OCI-LY1 (cell line): ENCODE data around the gene BCAR3.

ENCODE experiments used
- EZH2 ChIP-seq: fragments of 200-600 bp; sonication (generic), shearing (Covaris generic); IDR thresholded peaks from 2 replicates; pipeline ENCODE4 v1.8.0; 2017; ENCODE audit warnings: borderline replicate concordance, mixed run types, mild to moderate bottlenecking, antibody characterized with exemption, low read length, moderate library complexity, mixed read lengths
- TF ChIP-seq, protein P1 (sequence below): fragments of 200-600 bp; sonication (generic), shearing (Covaris generic); IDR thresholded peaks from 2 replicates; pipeline ENCODE4 v1.5.1; 2017; ENCODE audit warnings: mild to moderate bottlenecking, antibody characterized with exemption, low read length, moderate library complexity, mixed read lengths

DNA sequence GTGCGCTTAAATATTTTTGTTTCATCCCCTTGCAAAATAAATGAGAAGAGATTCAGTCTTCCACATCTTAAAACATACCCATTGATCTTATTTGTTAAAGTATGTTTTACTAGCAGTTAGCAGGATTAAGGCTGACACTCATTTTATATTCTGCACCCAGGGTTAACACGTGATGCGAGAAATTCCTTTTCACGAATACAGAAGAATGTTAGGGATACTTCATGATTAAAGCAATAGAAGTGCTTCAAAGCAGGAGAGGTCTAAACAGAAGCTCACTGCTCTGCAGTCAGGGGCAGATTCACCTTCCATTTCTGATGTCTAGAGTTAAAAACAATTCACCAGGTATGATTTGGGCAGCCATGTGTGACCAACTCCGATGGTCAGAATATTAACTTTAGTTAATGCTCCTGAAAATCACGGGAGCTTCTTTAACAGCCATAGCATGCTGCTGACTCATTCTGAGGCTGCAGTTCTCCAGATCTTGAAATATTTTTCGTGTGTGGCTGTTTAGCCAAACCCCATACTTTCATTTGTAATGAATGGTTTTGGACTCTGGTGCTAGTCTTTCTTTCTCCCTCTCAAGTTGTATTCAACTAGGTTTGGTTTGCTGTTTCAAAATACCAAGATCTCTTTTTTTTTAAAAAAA is 19.7 kb downstream of the BCAR3 start:
- TF ChIP-seq, protein P1, sequence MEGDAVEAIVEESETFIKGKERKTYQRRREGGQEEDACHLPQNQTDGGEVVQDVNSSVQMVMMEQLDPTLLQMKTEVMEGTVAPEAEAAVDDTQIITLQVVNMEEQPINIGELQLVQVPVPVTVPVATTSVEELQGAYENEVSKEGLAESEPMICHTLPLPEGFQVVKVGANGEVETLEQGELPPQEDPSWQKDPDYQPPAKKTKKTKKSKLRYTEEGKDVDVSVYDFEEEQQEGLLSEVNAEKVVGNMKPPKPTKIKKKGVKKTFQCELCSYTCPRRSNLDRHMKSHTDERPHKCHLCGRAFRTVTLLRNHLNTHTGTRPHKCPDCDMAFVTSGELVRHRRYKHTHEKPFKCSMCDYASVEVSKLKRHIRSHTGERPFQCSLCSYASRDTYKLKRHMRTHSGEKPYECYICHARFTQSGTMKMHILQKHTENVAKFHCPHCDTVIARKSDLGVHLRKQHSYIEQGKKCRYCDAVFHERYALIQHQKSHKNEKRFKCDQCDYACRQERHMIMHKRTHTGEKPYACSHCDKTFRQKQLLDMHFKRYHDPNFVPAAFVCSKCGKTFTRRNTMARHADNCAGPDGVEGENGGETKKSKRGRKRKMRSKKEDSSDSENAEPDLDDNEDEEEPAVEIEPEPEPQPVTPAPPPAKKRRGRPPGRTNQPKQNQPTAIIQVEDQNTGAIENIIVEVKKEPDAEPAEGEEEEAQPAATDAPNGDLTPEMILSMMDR, result no peak
- TF ChIP-seq EZH2, result no peak
